Sigmoid colon (tissue), 7 donors: ENCODE measurements around the gene AGTR1. TPM values are rescaled to one million over a fixed set of nuclear protein-coding genes. Genes with fewer than 3 reads are reported as not detected.

Source experiments
- DNase-seq: peaks from one replicate; pipeline ENCODE4 v3.0.0-alpha.2; 2019
- H3K27ac ChIP-seq, 4 donors: fragments of 200-600 bp; sonication (generic); one replicate each; pipeline ENCODE4 v1.5.1; 2016 to 2019; ENCODE audit warnings: mild to moderate bottlenecking in 1 of 4
- H3K27me3 ChIP-seq, 3 donors: fragments of 200-600 bp; sonication (generic); one replicate each; pipeline ENCODE4 v1.5.1; 2019; ENCODE audit warnings: mild to moderate bottlenecking in 1 of 3
- H3K36me3 ChIP-seq, 4 donors: fragments of 200-600 bp; sonication (generic); one replicate each; pipeline ENCODE4 v1.5.1; 2016 to 2019
- H3K4me1 ChIP-seq, 4 donors: fragments of 200-600 bp; sonication (generic); one replicate each; pipeline ENCODE4 v1.5.1; 2017 to 2019
- H3K4me3 ChIP-seq, 4 donors: fragments of 200-600 bp; sonication (generic); one replicate each; pipeline ENCODE4 v1.5.1; 2017 to 2019; ENCODE audit warnings: mild to moderate bottlenecking in 2 of 4, moderate library complexity in 1 of 4
- H3K9me3 ChIP-seq, 4 donors: fragments of 200-600 bp in 3 of 4; sonication (generic) in 3 of 4; one replicate each; pipeline versions ENCODE4 v1.5.1 to v1.6.1; 2013 to 2019
- CTCF ChIP-seq, 4 experiments: fragments of 450-650 bp in 3 of 4; fragments of 200-600 bp in 1 of 4; IDR thresholded peaks; one replicate each; pipeline ENCODE4 v1.5.1; 2016 to 2019; ENCODE audit warnings: antibody characterized with exemption in 4 of 4, mild to moderate bottlenecking in 3 of 4, moderate library complexity in 2 of 4
- EP300 ChIP-seq, 4 donors: sonication (generic); formaldehyde crosslinking; IDR thresholded peaks; one replicate each; pipeline ENCODE4 v1.6.1; 2017; ENCODE audit warnings: antibody characterized with exemption in 4 of 4
- POLR2A ChIP-seq, 2 donors: fragments of 450-650 bp; IDR thresholded peaks; one replicate each; pipeline ENCODE4 v1.6.1; 2016; ENCODE audit warnings: antibody characterized with exemption in 2 of 2, mild to moderate bottlenecking in 2 of 2, moderate library complexity in 2 of 2
- POLR2AphosphoS5 ChIP-seq, 4 donors: sonication (generic); formaldehyde crosslinking; IDR thresholded peaks; one replicate each; pipeline ENCODE4 v1.6.1; 2017; ENCODE audit warnings: antibody characterized with exemption in 4 of 4
- WGBS, 2 donors: extraction: QIAGEN DNeasy Blood & Tissue Kit; methylation state at CpG; one replicate each; pipeline ENCODE4 v1.1.7; 2013; 5-methylcytosine and 5-hydroxymethylcytosine counted together
- intact Hi-C: fragments of 100-400 bp; cut with DNase I; formaldehyde crosslinking; loops from one replicate; pipeline ENCODE4 v1.15.1; 2023
- polyA plus RNA-seq, 3 donors: library from polyadenylated mRNA; stranded (reverse); fragments of 200-250 nt; gene quantifications; one replicate each; pipeline ENCODE4 v1.2.3, GENCODE V29; 2013
- total RNA-seq, 4 donors: library from RNA; depleted of rRNA; stranded (reverse); fragments of >200 nt; gene quantifications; one replicate each; pipeline ENCODE4 v1.1.0, GENCODE V29; 2016
- donor health status: healthy with polysubstance abuse.
- donor health status: Bipolar disorder and iron deficiency.
- donor health status: healthy.

Gene AGTR1
- total and polyA plus RNA-seq, 7 donors = 1.2 to 77.8 (median 43.6) TPM; not detected in 1

- H3K27ac ChIP-seq = peak overlapping the region in 1 of 4 donors; percentile 9
- DNase-seq = no peak
- WGBS, 2 donors = 47 to 52% methylated on average over 2 of the region's 2 CpGs
- H3K9me3 ChIP-seq = no peaks in the 10 kb centered on the region
- H3K27me3 ChIP-seq = no peaks in the 10 kb centered on the region
- no peak overlapping the region for H3K4me3 ChIP-seq
- TF ChIP-seq CTCF (IDR thresholded peaks at IDR 0.05) = no peak
- TF ChIP-seq POLR2AphosphoS5 (IDR thresholded peaks at IDR 0.05) = no peak
- no peaks in the 10 kb centered on the region for H3K36me3 ChIP-seq
- intact Hi-C loops = no loop called here
- peaks cover 0 to 34% (median 17%) of the 10 kb centered on the region in 4 donors for H3K4me1 ChIP-seq
These were observed 37.9 kb downstream of the AGTR1 start for GRCh38 chr3:148735597-148735996.

DNA sequence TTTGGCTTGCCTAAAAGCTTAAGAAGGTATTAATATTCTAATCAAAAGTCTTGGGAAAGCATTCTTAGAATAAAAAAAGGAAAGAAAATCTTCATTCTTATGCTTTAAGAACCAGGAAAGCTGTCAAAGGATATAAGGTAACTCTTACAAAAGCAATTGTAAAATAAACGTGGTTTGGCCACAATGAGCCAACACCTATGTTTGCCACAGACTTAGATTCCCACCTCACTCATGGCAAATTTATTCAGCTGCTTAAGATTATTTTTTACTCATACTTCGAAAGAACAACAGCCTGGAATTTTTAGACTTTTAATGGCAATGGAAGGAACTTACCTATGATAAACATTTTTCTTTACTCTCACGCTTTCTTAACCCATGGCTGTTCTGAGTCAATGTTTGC, 38.4 kb downstream of the AGTR1 start:
- Histone ChIP-seq H3K27ac (no peak overlapping the region), H3K4me3 (no peak overlapping the region), H3K4me1 (peaks cover 0 to 29% (median 17%) of the 10 kb centered on the region in 4 donors), H3K9me3 (no peaks in the 10 kb centered on the region), H3K36me3 (no peaks in the 10 kb centered on the region), H3K27me3 (no peaks in the 10 kb centered on the region)
- TF ChIP-seq POLR2A (IDR thresholded peaks at IDR 0.05) (no peak), POLR2AphosphoS5 (IDR thresholded peaks at IDR 0.05) (no peak), CTCF (IDR thresholded peaks at IDR 0.05) (no peak), EP300 (IDR thresholded peaks at IDR 0.05) (no peak)
- intact Hi-C loops = no loop called here
- 56 to 75% methylated on average over 3 of the region's 3 CpGs for WGBS, 2 donors
- DNase-seq = no peak

DNA sequence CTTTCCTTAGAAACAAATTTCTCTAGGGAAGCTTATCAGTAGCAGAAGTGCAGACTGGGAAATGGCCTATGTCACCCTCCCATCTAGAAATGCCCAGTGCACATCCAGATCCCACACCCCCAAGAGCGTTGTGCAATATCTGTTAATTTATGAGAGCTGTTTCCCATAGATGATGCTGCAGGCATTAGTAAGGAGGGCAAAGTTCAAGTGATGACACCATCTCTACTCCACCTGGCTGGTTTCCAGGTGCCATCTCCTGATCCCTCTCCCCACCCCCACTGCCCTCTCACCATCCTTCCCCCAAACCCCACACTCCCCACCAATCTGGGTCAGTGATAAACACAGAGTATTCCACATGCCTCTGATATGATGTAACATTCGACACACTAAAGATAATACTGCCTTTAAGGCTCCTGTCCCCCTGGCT, 39.4 kb downstream of the AGTR1 start:
- DNase-seq = no peak
- H3K36me3 ChIP-seq = no peaks in the 10 kb centered on the region
- TF ChIP-seq CTCF (IDR thresholded peaks at IDR 0.05) = no peak
- TF ChIP-seq EP300 (IDR thresholded peaks at IDR 0.05) = no peak
- peak in 1 of 4 donors; percentile 20 for TF ChIP-seq POLR2AphosphoS5 (IDR thresholded peaks at IDR 0.05)
- no peak for TF ChIP-seq POLR2A (IDR thresholded peaks at IDR 0.05)
- H3K27me3 ChIP-seq = no peaks in the 10 kb centered on the region
- no peak overlapping the region for H3K27ac ChIP-seq
- no peak overlapping the region for H3K4me3 ChIP-seq
- H3K4me1 ChIP-seq = peaks cover 0 to 19% (median 10%) of the 10 kb centered on the region in 4 donors
- WGBS, 2 donors = 44 to 80% methylated on average over 2 of the region's 2 CpGs
- H3K9me3 ChIP-seq = no peaks in the 10 kb centered on the region
- intact Hi-C loops = no loop called here

DNA sequence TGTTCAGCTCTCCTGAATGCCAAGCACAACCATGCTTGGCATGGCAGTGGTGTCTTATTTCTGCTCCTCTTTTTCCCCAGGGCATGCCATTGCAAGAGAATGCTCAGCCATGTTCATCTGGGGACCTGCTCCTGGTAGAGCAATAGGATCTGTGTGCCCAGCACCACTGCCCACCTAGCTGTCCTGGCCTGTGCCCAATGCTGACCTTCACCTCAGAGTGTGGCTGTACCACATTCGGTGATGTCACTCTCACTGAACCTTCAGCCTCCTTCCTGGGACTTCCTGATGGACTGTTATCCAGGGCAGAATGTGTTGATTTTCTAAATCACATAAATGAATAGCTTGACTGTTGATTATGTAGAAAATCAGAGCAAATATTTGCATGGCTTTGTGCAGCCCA, 42.0 kb downstream of the AGTR1 start:
- TF ChIP-seq POLR2A (IDR thresholded peaks at IDR 0.05) = no peak
- TF ChIP-seq CTCF (IDR thresholded peaks at IDR 0.05) = no peak
- TF ChIP-seq EP300 (IDR thresholded peaks at IDR 0.05) = no peak
- Histone ChIP-seq H3K36me3 (no peaks in the 10 kb centered on the region), H3K4me1 (peaks cover 0 to 15% (median 8%) of the 10 kb centered on the region in 4 donors), H3K4me3 (no peak overlapping the region), H3K27ac (no peak overlapping the region), H3K27me3 (no peaks in the 10 kb centered on the region), H3K9me3 (no peaks in the 10 kb centered on the region)
- intact Hi-C loops = no loop called here
- DNase-seq = no peak
- 56 to 91% methylated on average over 1 of the region's 1 CpG for WGBS, 2 donors

DNA sequence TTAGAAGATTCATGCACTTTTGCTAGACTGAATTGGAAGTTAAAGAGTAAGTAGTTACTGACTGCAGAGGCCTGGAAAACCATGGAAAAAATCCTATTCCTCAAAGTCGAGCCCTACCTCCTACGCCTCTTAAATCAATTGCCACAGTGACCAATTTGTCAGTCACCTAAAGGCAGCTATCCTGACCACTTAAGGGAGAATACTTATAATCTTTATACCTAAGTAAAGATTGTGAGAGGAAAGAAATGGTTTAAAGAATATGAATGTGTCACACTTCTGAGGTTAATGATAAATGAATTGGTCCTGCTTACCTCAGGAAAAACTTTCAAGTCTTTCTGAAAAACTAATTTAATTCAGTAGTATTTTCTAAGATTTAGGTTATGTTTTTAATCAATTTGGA, 42.6 kb downstream of the AGTR1 start:
- 84 to 86% methylated on average over 2 of the region's 2 CpGs for WGBS, 2 donors
- intact Hi-C loops = no loop called here
- DNase-seq = no peak
- Histone ChIP-seq H3K9me3 (no peaks in the 10 kb centered on the region), H3K36me3 (no peaks in the 10 kb centered on the region), H3K4me1 (peaks cover 0 to 11% (median 5%) of the 10 kb centered on the region in 4 donors), H3K4me3 (no peak overlapping the region), H3K27me3 (no peaks in the 10 kb centered on the region), H3K27ac (no peak overlapping the region)
- TF ChIP-seq CTCF (IDR thresholded peaks at IDR 0.05) = no peak
- no peak for TF ChIP-seq POLR2A (IDR thresholded peaks at IDR 0.05)
- TF ChIP-seq EP300 (IDR thresholded peaks at IDR 0.05) = no peak
- TF ChIP-seq POLR2AphosphoS5 (IDR thresholded peaks at IDR 0.05) = no peak
